GM19372 (cell line): ENCODE data around the gene TLX1.

Experiments
- ATAC-seq: cut with Tn5 transposase; IDR thresholded peaks from one replicate; pipeline ENCODE4 v1.9.1; 2021; ENCODE audit warnings: mild to moderate bottlenecking, low read depth, moderate library complexity; ENCODE audit not compliant: unreplicated experiment

The TLX1 gene

DNA sequence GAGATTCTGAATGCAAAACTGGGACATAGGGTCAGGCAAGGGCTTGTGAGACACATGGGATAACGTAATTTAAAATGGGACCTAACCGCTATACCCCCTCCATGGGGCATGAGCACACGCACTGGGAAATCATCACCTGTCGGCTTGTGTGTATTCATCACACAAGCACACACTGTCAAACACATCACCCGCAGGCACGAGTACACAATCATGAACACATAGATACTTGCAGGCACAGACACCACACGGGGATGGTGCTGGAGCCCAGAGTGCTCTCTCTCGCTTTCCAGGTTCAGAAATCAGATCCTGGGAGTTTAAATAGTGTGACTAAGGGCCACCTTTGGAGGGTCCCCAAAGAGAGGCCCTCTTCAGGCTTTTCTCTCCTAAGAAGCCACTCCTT lies 19.6 kb upstream of the TLX1 start:
- ATAC-seq: no peak

GRCh38 chr10:101112799-101113594 lies 18.1 kb upstream of the TLX1 start:
- ATAC-seq: no peak

GRCh38 chr10:101113890-101114403 lies 17.2 kb upstream of the TLX1 start:
- no peak for ATAC-seq

GRCh38 chr10:101114646-101115045 lies 16.5 kb upstream of the TLX1 start:
- ATAC-seq: no peak

GRCh38 chr10:101116754-101117153 lies 14.3 kb upstream of the TLX1 start:
- no peak for ATAC-seq

- no peak for ATAC-seq
Measured at GRCh38 chr10:101118031-101118430, 13.1 kb upstream of the TLX1 start.

- ATAC-seq: no peak
Measured at GRCh38 chr10:101120520-101120883, 10.6 kb upstream of the TLX1 start.

GRCh38 chr10:101120884-101121653 lies 10.0 kb upstream of the TLX1 start:
- no peak for ATAC-seq

- no peak for ATAC-seq
Measured at GRCh38 chr10:101121654-101122031, 9.5 kb upstream of the TLX1 start.

DNA sequence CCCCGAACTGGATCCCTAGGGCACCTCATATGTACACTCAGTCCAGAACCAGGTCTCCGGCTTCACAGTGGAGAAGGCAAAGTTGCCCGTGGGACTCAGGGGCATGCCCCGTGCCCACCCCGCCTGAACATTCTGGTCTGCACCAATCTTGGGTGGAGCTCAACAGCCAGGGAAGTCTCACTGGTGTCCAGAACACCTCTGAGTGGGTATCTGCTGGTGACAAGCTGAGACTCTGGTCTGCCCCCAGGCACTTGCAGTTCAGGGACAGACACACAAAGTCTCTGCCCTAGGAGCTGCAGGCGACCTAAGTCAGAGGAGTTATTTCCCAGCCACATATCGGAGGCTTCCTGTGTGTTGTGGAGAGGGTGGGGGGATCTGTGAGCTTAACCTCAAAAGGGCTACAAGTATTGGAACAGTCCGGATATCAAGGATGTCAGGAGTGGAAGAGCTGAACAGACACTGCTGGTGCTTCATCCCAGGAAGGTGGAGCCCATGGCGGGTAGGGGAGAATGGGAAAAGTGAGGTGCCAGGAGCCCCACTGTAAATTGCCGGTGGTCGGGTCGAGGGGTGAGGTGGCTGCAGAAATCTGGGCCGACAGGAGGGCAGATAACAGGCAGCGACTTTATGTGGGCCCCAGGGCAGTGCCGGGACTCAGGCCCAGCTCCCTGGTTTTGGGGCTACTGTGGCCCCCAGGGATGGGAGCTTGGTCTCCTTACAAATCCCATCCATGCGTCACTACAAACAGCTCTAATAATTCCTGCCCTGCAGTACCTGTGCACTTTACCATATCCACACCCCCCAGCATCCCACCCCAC lies 8.6 kb upstream of the TLX1 start:
- ATAC-seq: no peak

GRCh38 chr10:101123085-101123814 lies 7.8 kb upstream of the TLX1 start:
- ATAC-seq: no peak

DNA sequence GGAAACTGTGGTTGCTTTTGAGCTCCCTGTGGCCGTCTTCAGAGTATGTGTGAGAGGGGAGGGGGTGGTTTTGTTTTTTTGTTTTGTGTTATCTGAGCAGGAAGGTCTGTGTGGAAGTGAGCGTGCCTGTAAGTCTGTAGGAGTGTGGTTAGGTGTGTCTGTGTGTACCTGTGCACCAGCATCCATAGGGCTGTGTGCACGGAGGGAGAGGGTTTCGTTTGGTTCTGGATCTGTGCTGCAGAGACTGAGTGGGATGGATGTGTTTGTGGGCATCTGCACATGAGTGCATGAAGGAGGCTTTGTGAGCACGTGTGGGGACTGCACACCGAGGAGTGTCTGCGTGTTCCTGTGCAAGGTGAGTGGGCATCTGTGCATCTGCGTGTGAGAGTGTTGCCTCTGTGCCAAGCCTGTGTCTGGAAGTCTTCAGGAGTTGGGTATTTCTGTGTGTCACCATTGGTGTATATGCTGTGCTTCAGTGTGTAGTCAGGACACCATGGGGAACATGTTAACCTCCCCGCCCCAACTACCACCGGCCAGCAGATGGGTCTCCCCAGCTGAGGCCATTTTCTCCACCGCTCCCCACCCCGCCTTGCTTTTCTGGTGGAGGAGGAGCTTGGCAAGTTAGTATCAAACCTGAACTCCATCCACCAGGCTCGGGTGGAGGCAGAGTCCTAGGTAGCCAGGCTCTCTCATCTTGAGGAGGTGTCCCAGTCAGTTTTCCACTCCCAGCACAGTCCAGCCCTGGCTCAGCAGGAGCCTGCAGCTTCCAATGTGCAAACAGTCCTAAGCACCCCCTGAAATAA lies 7.1 kb upstream of the TLX1 start:
- ATAC-seq: no peak

DNA sequence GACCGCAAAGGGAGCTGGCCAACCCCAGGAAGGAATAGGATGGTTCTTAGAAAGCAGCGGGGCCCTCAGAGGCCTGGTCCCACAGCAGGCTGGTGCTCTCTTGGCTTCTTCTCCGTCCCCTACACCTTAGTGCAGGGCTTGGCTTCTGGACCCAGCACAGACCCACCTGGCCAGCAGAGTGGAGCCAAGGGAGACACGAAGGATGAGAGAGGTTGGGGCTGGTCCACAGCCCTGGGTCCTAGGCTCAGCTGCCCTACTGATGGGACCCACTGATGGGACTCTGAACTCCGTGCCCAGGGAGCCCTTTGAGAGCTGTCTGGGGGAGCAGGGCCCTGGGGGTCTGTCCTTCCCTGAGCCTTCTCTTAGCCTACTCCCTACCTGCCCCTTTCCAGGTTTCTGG lies 6.2 kb upstream of the TLX1 start:
- ATAC-seq: no peak

- no peak for ATAC-seq
Measured at GRCh38 chr10:101126684-101127628, 4.1 kb upstream of the TLX1 start.

DNA sequence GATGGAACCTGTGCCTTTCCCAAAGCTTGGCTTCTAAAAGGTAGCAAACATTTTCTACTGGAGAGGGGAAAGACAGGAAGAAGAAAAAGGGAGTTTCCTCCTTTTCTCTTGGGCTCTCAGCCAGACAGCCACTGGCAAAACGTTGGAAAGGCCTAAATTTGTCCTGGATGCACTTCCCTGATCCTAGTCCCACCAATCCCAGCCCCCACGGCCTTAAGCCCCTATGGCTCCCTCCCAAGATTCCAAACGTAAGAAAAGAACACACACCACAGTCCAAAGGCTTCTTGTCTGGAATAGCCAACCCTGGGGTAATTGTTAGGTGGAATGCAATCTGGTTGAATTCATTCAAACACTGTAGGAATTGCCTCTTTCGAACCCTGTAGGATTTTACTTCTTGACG lies 959 bp upstream of the TLX1 start:
- no peak for ATAC-seq

DNA sequence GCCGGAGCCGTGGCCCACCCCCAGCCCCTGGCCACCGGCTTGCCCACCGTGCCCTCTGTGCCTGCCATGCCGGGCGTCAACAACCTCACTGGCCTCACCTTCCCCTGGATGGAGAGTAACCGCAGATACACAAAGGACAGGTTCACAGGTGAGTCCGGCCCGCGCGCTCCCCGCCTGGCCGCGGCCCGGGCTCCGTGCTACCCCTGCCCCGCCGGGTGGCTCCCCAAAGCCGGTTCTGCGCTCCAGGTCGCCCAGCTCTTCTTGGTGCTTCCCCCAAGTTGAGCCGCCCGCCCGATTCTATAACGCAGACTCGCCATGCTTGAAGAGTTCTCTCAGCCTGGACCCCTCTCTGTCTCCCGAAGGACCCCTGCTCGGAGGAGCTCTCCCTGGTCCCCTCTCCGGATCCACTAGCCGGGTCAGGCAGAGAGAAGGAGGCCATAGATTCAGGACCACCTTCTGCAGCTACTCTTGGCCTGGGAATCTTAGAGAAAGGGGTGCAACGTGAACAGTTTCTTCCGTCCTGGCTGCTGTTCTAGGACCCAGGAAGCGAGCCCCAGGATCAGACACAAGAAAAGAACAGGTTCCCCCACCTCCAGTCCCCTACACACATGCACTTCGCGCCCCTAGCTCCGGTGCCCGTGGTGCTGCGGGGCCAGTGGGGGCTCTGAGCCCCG lies 999 bp downstream of the TLX1 start:
- no peak for ATAC-seq

DNA sequence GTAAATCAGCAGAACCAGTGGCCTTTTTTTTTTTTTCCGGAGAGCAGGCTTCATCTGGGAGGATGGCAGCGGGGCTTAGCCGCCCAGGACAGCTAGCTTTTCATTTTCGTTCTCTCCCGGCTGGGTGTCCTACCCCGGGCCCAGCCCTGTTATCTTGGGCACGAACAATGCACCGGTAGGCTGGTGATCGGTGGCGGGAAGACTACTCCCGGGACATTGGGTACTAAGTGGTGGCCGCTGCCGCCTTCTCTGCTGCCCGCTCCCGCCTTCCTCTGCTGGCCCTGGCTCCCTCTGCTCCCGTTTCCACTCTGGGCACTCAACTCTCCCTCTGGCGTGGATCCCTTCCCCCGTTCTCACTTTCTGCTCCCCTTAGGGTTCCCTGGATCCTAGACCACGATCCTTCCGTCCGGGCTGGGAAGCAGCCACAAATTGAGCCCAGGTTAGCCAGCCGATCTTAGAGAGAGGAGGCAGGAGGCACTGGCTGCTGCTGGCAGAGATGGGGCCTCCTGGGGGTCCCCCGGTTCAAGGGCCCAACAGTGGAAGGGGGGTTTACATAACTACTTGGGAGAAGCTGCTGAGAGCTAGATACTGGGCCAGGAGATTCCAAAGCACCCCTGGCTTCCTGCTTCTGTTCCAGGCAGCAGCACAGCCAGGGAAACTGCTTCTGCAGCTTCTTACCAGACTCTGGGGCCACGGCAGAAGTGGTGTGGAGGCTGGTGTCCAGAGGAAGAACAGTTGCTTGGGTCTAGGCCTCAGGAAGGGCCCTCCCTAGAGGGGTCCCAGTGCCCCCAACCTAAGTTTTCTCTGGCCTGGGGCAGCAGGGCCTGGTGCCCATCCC lies 1.8 kb downstream of the TLX1 start:
- no peak for ATAC-seq
